GM23338 (cell line): ENCODE measurements around the gene TRAF3. TPM values are rescaled to one million over a fixed set of nuclear protein-coding genes. Genes with fewer than 3 reads are reported as not detected.
A peak's percentile ranks its signal among the peaks of the same experiment; 100 is the strongest.

ENCODE experiments used
- ATAC-seq: fragments of 200-7000 bp; cut with Tn5 transposase; 3 replicates; pipeline ENCODE4 v1.9.1; 2020
- DNase-seq: peaks from one replicate; pipeline ENCODE4 v3.0.0-alpha.2; 2015; ENCODE audit warnings: low spot score
- H2AFZ ChIP-seq: fragments of 200-600 bp; sonication (generic); 2 replicates; pipeline ENCODE4 v1.8.0; 2016; ENCODE audit warnings: antibody characterized with exemption, mild to moderate bottlenecking, moderate library complexity
- H3F3A ChIP-seq: fragments of 200-600 bp; sonication (generic); replicated peaks from 2 replicates; pipeline ENCODE4 v1.8.0; 2017; ENCODE audit warnings: antibody characterized with exemption, mixed run types, low read depth
- H3K27ac ChIP-seq: fragments of 200-600 bp; sonication (generic); 2 replicates; pipeline ENCODE4 v1.6.1; 2016; ENCODE audit warnings: low read depth
- H3K27me3 ChIP-seq: fragments of 200-600 bp; sonication (generic); 2 replicates; pipeline ENCODE4 v1.8.0; 2016; ENCODE audit warnings: mild to moderate bottlenecking, mixed run types, moderate library complexity; ENCODE audit not compliant: insufficient read depth
- H3K36me3 ChIP-seq: fragments of 200-600 bp; sonication (generic); 2 replicates; pipeline ENCODE4 v1.8.0; 2016; ENCODE audit warnings: mild to moderate bottlenecking; ENCODE audit not compliant: insufficient read depth
- H3K4me1 ChIP-seq: fragments of 200-600 bp; sonication (generic); 2 replicates; pipeline ENCODE4 v1.8.0; 2016; ENCODE audit warnings: mild to moderate bottlenecking, moderate library complexity; ENCODE audit not compliant: insufficient read depth
- H3K4me2 ChIP-seq: fragments of 200-600 bp; sonication (generic); 2 replicates; pipeline ENCODE4 v1.7.1; 2017; ENCODE audit warnings: mixed run types
- H3K4me3 ChIP-seq: fragments of 200-600 bp; sonication (generic); 2 replicates; pipeline ENCODE4 v1.6.1; 2016; ENCODE audit warnings: mixed run types
- H3K79me2 ChIP-seq: fragments of 200-600 bp; sonication (generic); replicated peaks from 2 replicates; pipeline ENCODE4 v1.8.0; 2017; ENCODE audit warnings: mild to moderate bottlenecking; ENCODE audit not compliant: insufficient read depth
- H3K9me2 ChIP-seq: fragments of 200-600 bp; sonication (generic); 2 replicates; pipeline ENCODE4 v1.8.0; 2017; ENCODE audit not compliant: insufficient read depth
- H4K20me1 ChIP-seq: fragments of 200-600 bp; sonication (generic); replicated peaks from 2 replicates; pipeline ENCODE4 v1.8.0; 2017; ENCODE audit warnings: mild to moderate bottlenecking; ENCODE audit not compliant: insufficient read depth
- H3K27ac Mint-ChIP-seq: 2 replicates; pipeline ENCODE4 v1.8.0; 2020; ENCODE audit warnings: inconsistent platforms, mild to moderate bottlenecking, moderate library complexity, mixed read lengths
- H3K27me3 Mint-ChIP-seq: 3 replicates; pipeline ENCODE4 v1.8.0; 2022; ENCODE audit warnings: low read depth, mild to moderate bottlenecking, moderate library complexity, mixed read lengths, inconsistent platforms; ENCODE audit not compliant: insufficient read depth, poor library complexity
- H3K36me3 Mint-ChIP-seq: 3 replicates; pipeline ENCODE4 v1.8.0; 2021; ENCODE audit warnings: low read depth, mild to moderate bottlenecking, inconsistent platforms, moderate library complexity, mixed read lengths
- H3K4me1 Mint-ChIP-seq: 3 replicates; pipeline ENCODE4 v1.8.0; 2020; ENCODE audit warnings: mild to moderate bottlenecking, inconsistent platforms, mixed read lengths
- H3K4me3 Mint-ChIP-seq: 3 replicates; pipeline ENCODE4 v1.8.0; 2021; ENCODE audit warnings: moderate library complexity, mild to moderate bottlenecking, inconsistent platforms, mixed read lengths
- H3K9me3 Mint-ChIP-seq: 3 replicates; pipeline ENCODE4 v1.8.0; 2020; ENCODE audit warnings: moderate library complexity, mild to moderate bottlenecking, inconsistent platforms, mixed read lengths
- CTCF ChIP-seq, 2 experiments: fragments of 200-600 bp in 1 of 2; sonication (generic) in 1 of 2; conservative IDR thresholded peaks; 2 replicates each; pipeline versions ENCODE4 v1.5.1 to v1.6.1; 2016 to 2017; ENCODE audit warnings: antibody characterized with exemption in 2 of 2, low read depth in 2 of 2, mild to moderate bottlenecking in 2 of 2, moderate library complexity in 1 of 2
- ETS1 ChIP-seq: IDR thresholded peaks from 2 replicates; pipeline ENCODE4 v1.6.1; 2016; ENCODE audit warnings: antibody characterized with exemption
- EZH2 ChIP-seq: fragments of 200-600 bp; sonication (generic); IDR thresholded peaks from one replicate; pipeline ENCODE4 v1.8.0; 2017; ENCODE audit warnings: antibody characterized with exemption, mild to moderate bottlenecking, low read depth; ENCODE audit not compliant: unreplicated experiment
- EZH2phosphoT487 ChIP-seq: fragments of 200-600 bp; sonication (generic); IDR thresholded peaks from one replicate; pipeline ENCODE4 v1.8.1; 2018; ENCODE audit warnings: antibody characterized with exemption; ENCODE audit not compliant: unreplicated experiment
- REST ChIP-seq: IDR thresholded peaks from one replicate; pipeline ENCODE4 v1.6.1; 2018; ENCODE audit warnings: antibody characterized with exemption; ENCODE audit not compliant: unreplicated experiment
- STAT1 ChIP-seq: IDR thresholded peaks from one replicate; pipeline ENCODE4 v1.6.1; 2016; ENCODE audit warnings: antibody characterized with exemption; ENCODE audit not compliant: unreplicated experiment
- ZNF114 ChIP-seq: fragments of 250-450 bp; sonication (Bioruptor Pico); IDR thresholded peaks from 2 replicates; pipeline ENCODE4 v1.5.0; 2020; ENCODE audit warnings: mild to moderate bottlenecking, moderate library complexity
- ZNF462 ChIP-seq: fragments of 250-450 bp; sonication (Bioruptor Pico); IDR thresholded peaks from 2 replicates; pipeline ENCODE4 v1.5.0; 2020; ENCODE audit warnings: mild to moderate bottlenecking, moderate library complexity
- polyA plus RNA-seq: library from polyadenylated mRNA; unstranded; fragments of >200 nt; fragmentation: Nextera tagmentation; extraction: Ambion mirVana; gene quantifications from 2 replicates; pipeline ENCODE4 v1.2.1, GENCODE V29; 2016
- total RNA-seq: library from RNA; depleted of rRNA; stranded (reverse); fragments of >200 nt; shearing (Covaris generic); gene quantifications from 2 replicates; pipeline ENCODE4 v1.2.3, GENCODE V29; 2014

The TRAF3 gene
- total and polyA plus RNA-seq, 2 experiments from 2014 or later, result 3.7 to 9.3 TPM

- H3K4me3 ChIP-seq, result no peak overlapping the region
- H3K4me1 ChIP-seq, result peaks cover 4% of the 10 kb centered on the region; the same call in 1 of the 2 replicates
- no peaks in the 10 kb centered on the region for H4K20me1 ChIP-seq
- H3K36me3 ChIP-seq, result no peaks in the 10 kb centered on the region
- peaks cover 14% of the 10 kb centered on the region for H3K27me3 Mint-ChIP-seq
- DNase-seq (no peak), ATAC-seq (no peak)
- no peaks in the 10 kb centered on the region for H3K9me2 ChIP-seq
- no peak overlapping the region for H3K4me2 ChIP-seq
- H3K79me2 ChIP-seq, result no peaks in the 10 kb centered on the region
- no peak overlapping the region for H3K27ac ChIP-seq
- peaks cover 17% of the 10 kb centered on the region for H3K4me1 Mint-ChIP-seq
- TF ChIP-seq STAT1, result no peak
- TF ChIP-seq ZNF114 (CRISPR knock-in tag), result no peak
- TF ChIP-seq REST, result no peak
- no peak for TF ChIP-seq CTCF (conservative IDR thresholded peaks at IDR 0.05; ENCODE audit: low read depth in 2 of 2)
- no peak for TF ChIP-seq ZNF462 (CRISPR knock-in tag)
- TF ChIP-seq ETS1, result no peak
- no peak for TF ChIP-seq EZH2
- TF ChIP-seq EZH2phosphoT487, result no peak
- no peaks in the 10 kb centered on the region for H3K27me3 ChIP-seq
- peak overlapping the region; percentile 44; the same call in 1 of the 2 replicates for H3K27ac Mint-ChIP-seq
- H3K9me3 Mint-ChIP-seq, result no peaks in the 10 kb centered on the region
- no peaks in the 10 kb centered on the region; the same call in 2 of the 3 replicates for H3K36me3 Mint-ChIP-seq
- H3F3A ChIP-seq, result 0 out of 2 replicates have a peak, but pooled peaks cover 4% of the 10 kb centered on the region
- no peak overlapping the region for H3K4me3 Mint-ChIP-seq
- H2AFZ ChIP-seq, result no peak overlapping the region
Observed at GRCh38 chr14:102752239-102752847, 24.9 kb upstream of the TRAF3 start.
